Measurements from ENCODE around the gene TRPM5. TPM values are rescaled to one million over a fixed set of nuclear protein-coding genes. Genes with fewer than 3 reads are reported as not detected.
A peak's percentile ranks its signal among the peaks of the same experiment; 100 is the strongest.

Gene TRPM5
- total RNA-seq, 1 donor from 2014 or later: 0.05 TPM

DNA sequence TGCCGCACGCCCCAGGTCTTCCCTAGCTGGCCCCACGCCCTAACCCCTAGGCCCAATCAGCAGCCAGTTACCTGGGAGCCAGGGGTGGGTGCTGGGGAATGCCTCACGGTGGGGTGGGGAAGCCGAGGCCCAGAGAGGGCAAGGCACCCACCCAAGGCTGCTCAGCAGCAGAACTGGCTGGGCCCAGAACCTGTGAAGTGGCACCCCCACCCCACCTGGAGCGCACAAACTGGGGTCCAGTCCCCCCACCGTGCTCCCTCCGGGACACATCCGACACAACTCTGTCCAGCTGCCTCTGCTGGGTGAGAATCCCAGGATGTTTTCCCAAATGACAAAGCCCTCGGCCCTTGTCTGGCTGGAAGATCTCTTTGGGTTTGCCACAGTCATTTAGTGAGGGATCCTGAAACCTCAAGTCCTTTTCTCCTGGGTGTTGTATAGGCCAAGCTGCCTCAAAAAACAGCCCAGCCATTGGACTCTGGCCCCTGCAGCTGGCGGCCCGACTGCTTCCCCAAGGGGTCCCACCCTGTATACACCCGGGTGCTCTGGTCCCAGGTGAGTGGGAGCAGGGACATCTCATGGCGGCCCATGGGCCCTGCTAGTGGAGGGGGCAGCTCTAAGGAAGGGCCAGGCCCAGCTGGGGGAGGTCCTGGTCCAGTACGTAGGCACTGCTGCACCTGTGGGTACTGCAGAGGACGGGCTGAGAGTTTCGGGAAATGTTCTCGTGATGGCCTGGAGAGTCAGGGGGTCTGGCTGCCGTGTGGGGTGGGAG is 22.9 kb downstream of the TRPM5 start:
- no peak for DNase-seq (ENCODE audit: low read depth)

DNA sequence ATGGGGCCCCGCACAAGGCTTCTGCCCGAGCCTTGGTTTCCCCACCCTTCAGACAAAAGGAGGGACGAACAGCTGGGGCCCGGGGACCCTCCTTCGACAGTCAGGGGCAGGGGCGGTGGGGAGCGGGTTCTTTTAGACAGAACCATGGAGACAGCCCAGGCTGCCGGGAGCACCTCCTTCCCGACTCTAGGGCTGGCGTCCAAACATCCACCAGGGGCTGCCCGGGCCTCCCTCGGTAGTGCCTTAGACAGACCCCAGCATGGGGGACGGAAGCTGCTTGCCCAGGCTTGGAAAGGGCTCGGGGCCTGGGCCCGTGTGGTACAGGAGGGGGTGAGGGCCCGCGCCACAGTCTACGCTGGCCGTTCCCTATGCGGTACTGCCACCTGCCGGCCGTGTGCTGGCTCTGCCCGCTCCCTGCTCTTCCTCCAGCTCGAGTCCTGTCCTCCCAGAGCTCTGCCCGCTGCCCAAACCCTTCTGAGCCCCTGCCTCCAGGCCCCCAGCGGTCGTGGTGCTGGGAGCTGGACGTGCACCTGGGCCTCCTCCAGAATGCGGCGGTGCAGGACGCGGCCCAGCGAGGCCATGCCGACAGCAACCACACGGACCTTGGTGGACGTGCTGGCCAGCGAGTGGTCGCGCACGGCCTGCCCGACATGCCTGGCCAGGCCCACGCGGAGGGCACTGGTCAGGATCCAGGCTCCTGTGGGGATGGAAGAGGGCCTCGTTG is 23.6 kb downstream of the TRPM5 start:
- DNase-seq (ENCODE audit: low read depth): peak; percentile 18

- peak; percentile 60 for DNase-seq (ENCODE audit: low read depth)
Observed at GRCh38 chr11:2419638-2420501, 24.4 kb downstream of the TRPM5 start.

GRCh38 chr11:2418693-2419360 is 25.5 kb downstream of the TRPM5 start:
- no peak for DNase-seq (ENCODE audit: low read depth)

DNA sequence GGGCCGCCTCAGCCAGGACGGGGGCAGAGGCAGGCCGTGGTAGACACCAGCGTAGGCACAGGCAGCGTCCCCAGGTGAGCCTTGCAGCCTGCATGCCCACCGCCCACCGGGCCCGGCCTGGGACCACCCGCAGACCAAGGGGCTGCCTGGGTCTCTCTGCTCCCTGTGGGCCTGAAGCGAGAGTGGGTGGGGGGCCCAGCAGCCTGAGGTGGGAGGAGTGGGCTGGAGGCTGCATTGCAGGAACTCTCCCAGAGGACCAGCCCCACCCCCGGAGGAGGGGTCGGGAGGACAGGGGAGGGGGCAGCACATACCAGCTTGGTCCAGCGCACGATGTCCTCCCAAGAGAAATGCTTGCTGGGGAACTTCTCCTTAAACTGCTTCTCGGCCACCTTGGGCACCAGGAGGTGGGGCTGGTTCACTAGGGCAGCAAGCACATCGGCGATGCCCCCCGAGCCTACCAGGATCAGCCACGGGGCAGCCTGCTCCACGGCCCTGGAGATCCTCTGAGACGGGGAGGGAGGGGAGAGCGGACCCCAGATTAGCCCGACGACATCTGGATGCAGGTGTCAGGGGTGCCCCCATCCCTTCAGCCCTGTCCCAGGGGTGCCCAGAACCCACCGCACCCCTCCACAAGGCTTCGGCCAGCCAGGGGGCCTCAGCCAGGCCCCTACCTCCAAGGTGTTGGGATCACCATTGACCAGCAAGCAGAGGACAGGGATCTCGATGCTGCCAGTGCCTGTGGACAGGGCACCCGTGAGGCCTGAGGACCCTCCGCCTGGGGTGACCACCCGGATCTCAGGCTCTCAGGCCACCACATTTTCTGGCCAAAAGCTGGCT is 26.2 kb downstream of the TRPM5 start:
- DNase-seq (ENCODE audit: low read depth): no peak

- DNase-seq (ENCODE audit: low read depth): no peak
Observed at GRCh38 chr11:2416765-2417164, 27.5 kb downstream of the TRPM5 start.

DNA sequence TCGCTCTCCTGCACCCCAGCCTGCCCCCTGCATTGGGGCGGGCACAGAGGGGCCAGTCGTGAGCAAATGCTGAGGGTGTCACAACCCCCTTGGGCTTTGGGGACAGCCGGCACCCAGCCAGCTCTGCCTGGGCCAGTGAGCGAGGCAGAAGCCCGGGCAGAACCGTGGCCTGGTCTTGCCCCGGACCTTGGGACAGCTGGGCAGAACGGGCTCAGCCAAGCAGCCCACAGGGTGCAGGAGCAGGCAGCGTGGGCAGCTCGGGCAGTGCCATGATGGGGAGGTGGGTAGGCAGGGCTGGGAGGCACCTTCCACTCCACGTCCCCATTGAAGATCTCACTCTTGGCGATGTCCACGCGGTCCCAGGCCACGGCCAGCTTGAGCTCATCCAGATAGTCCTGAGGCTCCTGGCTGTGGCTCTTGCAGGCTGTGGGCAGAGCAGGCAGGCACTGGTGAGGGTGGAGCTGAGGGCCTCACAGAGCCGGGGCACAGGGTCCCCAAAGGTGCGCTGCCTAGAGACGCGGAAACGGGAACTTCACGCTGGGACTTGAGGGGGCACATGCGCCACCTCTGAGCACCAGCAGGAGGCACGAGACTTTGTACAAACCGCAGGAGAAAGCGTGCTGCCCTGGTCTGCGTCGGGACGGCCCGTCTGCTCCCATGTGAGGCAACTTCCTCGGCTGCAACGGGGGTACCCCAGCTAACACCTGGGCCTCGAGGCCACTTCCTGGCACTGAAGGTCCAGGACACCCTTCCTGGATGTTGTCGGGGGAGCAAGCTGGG is 28.5 kb downstream of the TRPM5 start:
- no peak for DNase-seq (ENCODE audit: low read depth)

DNA sequence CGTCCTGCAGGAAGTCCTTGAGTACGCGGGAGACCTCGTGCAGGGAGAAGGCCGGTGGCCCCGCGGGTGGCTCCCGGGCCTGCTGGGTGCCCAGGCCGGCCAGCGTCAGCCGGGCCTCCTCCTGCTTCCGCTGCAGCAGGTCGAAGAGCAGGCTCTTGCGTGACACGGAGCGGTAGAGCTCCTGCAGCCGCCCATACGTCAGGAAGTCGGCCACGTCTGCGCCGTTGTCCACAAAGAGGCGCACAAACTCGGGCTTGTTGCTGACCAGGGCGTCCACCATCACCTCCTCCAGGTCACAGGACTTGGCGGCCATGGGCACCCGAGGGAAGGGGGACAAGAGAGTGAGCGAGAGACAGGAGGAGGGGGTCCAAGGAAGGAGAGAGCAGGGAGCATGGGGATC is 29.1 kb downstream of the TRPM5 start:
- no peak for DNase-seq (ENCODE audit: low read depth)

DNA sequence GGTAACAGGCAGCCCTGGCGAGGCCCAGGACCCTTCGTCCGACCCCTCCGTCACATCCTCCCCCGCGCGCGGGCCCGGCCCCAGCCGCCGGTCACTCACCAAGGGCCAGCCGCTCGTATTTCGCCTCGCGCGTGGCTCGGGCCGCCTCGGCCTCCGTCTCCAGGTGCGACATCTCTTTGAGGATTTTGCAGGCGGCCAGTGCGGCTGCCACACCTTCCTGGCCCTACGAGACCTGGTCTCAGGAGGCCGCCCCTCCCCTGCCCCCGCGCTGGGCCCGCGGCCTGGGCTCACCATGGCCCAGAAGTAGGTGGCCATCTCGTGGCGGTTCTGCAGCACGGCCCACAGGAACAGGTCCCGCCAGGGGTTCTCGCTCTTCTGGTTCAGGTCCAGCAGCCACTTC is 29.7 kb downstream of the TRPM5 start:
- DNase-seq (ENCODE audit: low read depth): no peak

GRCh38 chr11:2413742-2414579 is 30.4 kb downstream of the TRPM5 start:
- DNase-seq (ENCODE audit: low read depth): no peak

GRCh38 chr11:2412323-2412722 is 32.0 kb downstream of the TRPM5 start:
- no peak for DNase-seq (ENCODE audit: low read depth)

DNA sequence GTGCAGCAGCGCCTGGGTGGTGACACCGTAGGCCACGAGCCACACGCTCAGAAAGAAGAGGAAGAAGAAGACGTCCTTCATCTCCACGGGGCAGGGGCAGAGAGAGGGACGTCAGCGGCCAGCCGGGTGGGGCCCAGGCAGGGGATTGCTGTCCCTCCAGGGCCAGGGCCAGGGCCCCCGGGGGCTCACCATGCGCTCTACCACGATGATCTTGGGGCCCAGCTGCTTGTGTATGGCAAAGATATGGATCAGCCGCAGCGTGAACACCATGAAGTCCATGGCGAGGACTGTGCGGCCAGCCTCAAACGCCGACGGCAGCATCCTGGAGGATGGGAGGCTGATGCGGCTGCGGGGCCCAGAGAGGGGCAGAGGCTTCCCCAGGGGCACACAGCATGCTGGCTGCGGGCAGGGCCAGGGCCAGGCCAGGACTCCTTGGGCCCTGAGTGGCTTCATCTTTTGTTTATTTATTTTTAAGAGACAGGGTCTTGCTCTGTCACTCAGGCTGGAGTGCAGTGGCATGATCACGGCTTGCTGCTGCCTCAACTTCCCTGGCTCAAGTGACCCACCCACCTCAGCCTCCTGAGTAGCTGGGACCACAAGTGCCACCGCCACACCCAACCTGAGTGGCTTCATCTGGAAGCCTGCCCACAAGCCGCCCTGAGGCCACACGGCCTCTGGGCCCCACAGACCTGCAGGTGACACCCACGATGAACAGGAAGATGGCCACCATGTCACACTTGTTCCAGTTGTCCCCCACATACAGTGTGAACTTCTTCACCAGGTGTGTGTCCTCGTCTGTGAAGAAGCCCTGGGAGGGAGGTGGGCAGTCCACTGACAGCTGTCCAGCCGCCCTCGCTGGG is 32.6 kb downstream of the TRPM5 start:
- no peak for DNase-seq (ENCODE audit: low read depth)

GRCh38 chr11:2410616-2411015 is 33.7 kb downstream of the TRPM5 start:
- no peak for DNase-seq (ENCODE audit: low read depth)

GRCh38 chr11:2409611-2410468 is 34.5 kb downstream of the TRPM5 start:
- DNase-seq (ENCODE audit: low read depth): no peak

DNA sequence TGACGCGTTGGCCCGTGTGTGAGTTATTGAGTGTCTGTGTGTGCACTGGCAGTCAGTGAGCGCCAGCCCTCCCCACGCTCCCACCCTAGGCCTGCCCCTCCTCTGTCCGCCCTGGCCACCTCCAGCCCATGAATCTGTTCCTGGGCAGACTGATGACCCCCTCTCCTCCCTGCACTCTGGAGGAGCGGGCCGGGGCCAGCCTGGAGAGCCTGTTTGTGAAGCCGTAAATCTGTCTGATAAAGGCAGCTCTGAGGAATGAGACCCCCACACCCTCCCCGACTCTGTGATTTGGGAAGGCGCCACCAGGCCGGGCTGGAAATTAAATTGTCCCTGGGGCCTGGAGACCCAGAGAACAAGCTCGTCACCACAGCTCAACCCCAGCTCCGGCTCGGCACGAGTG is 35.2 kb downstream of the TRPM5 start:
- DNase-seq (ENCODE audit: low read depth): no peak

GRCh38 chr11:2408671-2409070 is 35.6 kb downstream of the TRPM5 start:
- DNase-seq (ENCODE audit: low read depth): no peak

DNA sequence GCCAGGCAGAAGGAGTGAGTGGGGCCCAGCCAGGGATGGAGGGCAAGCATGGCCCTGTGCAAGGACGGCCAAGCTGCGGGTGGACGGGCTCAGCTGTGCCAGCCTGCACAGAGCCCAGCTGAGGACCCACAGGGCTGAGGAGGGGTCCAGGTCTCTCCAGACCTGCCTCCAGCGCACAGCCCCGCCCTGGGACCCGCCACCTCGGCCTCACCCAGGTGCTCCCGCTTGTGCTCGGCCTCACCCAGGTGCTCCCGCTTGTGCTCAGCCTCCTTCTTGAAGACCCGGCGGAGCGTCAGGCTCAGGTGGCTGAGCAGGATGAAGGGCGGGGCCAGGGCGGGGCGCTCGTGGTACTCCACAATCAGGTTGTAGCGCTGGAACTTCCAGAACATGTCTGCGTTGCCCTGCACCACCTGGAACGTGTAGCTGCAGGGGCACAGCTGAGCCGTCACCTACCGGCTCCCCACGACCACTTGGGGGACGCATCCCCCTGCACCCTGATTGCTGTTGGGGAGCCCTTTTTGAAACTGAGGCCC is 37.4 kb downstream of the TRPM5 start:
- no peak for DNase-seq (ENCODE audit: low read depth)
